Liver (tissue), 9 donors: Measurements from ENCODE around the gene BATF. TPM values are rescaled to one million over a fixed set of nuclear protein-coding genes. Genes with fewer than 3 reads are reported as not detected.

Source experiments
- DNase-seq: peaks from one replicate; pipeline ENCODE4 v3.0.0-alpha.2; 2017; ENCODE audit warnings: low spot score
- H3K27ac ChIP-seq, 2 donors: one replicate each; pipeline ENCODE4 v1.7.0; 2013; ENCODE audit warnings: inconsistent platforms in 2 of 2, low read length in 2 of 2, control low read depth in 1 of 2, low read depth in 1 of 2, mild to moderate bottlenecking in 1 of 2
- H3K27me3 ChIP-seq, 4 donors: one replicate each; pipeline versions ENCODE4 v1.6.1 to v1.7.0; 2013; ENCODE audit warnings: low read length in 3 of 4, inconsistent platforms in 1 of 4, mild to moderate bottlenecking in 1 of 4, moderate library complexity in 1 of 4; ENCODE audit not compliant: control insufficient read depth in 4 of 4, insufficient read depth in 4 of 4
- H3K36me3 ChIP-seq, 4 donors: one replicate each; pipeline versions ENCODE4 v1.6.1 to v1.7.0; 2013; ENCODE audit warnings: low read length in 3 of 4, mild to moderate bottlenecking in 3 of 4, low read depth in 1 of 4, moderate library complexity in 1 of 4; ENCODE audit not compliant: control insufficient read depth in 4 of 4, insufficient read depth in 3 of 4
- H3K4me1 ChIP-seq, 4 donors: one replicate each; pipeline versions ENCODE4 v1.6.1 to v1.7.0; 2013; ENCODE audit warnings: low read length in 3 of 4, mild to moderate bottlenecking in 3 of 4, moderate library complexity in 1 of 4; ENCODE audit not compliant: control insufficient read depth in 4 of 4, insufficient read depth in 4 of 4
- H3K4me3 ChIP-seq, 3 donors: one replicate each; pipeline versions ENCODE4 v1.6.1 to v1.7.0; 2013; ENCODE audit warnings: low read length in 3 of 3, control low read depth in 1 of 3, low read depth in 1 of 3, mild to moderate bottlenecking in 1 of 3
- H3K9ac ChIP-seq, 2 donors: one replicate each; pipeline ENCODE4 v1.7.0; 2013; ENCODE audit warnings: low read length in 2 of 2, mild to moderate bottlenecking in 2 of 2, moderate library complexity in 2 of 2, control low read depth in 1 of 2, low read depth in 1 of 2
- H3K9me3 ChIP-seq, 4 donors: one replicate each; pipeline versions ENCODE4 v1.6.1 to v1.7.0; 2013; ENCODE audit warnings: low read length in 3 of 4; ENCODE audit not compliant: control insufficient read depth in 4 of 4
- ATF3 ChIP-seq: IDR thresholded peaks from 2 replicates; pipeline ENCODE4 v1.6.1; 2016; ENCODE audit warnings: antibody characterized with exemption
- CTCF ChIP-seq: fragments of 150-350 bp; IDR thresholded peaks from 2 replicates; pipeline ENCODE4 v1.5.1; 2017; ENCODE audit warnings: improper control_type of control experiment, low read depth, low read length; ENCODE audit not compliant: missing input control
- EGR1 ChIP-seq, 2 donors: IDR thresholded peaks; 2 replicates each; pipeline ENCODE4 v1.6.1; 2016 to 2018; ENCODE audit warnings: antibody characterized with exemption in 2 of 2, low read depth in 2 of 2
- FOXA1 ChIP-seq: IDR thresholded peaks from 2 replicates; pipeline ENCODE4 v1.6.1; 2016; ENCODE audit warnings: antibody characterized with exemption
- FOXA2 ChIP-seq: IDR thresholded peaks from 2 replicates; pipeline ENCODE4 v1.6.1; 2016; ENCODE audit warnings: antibody characterized with exemption
- GABPA ChIP-seq, 2 donors: IDR thresholded peaks in 1 of 2; conservative IDR thresholded peaks in 1 of 2; 2 replicates each; pipeline ENCODE4 v1.6.1; 2016; ENCODE audit warnings: antibody characterized with exemption in 2 of 2, mild to moderate bottlenecking in 1 of 2, moderate library complexity in 1 of 2
- HNF4A ChIP-seq, 2 donors: conservative IDR thresholded peaks; 2 replicates each; pipeline ENCODE4 v1.6.1; 2016; ENCODE audit warnings: antibody characterized with exemption in 2 of 2, mild to moderate bottlenecking in 2 of 2
- HNF4G ChIP-seq: IDR thresholded peaks from 2 replicates; pipeline ENCODE4 v1.6.1; 2016; ENCODE audit warnings: antibody characterized with exemption
- JUND ChIP-seq, 2 donors: IDR thresholded peaks; 2 replicates each; pipeline ENCODE4 v1.6.1; 2016; ENCODE audit warnings: antibody characterized with exemption in 2 of 2
- NR2F2 ChIP-seq: IDR thresholded peaks from 2 replicates; pipeline ENCODE4 v1.6.1; 2016; ENCODE audit warnings: antibody characterized with exemption
- RAD21 ChIP-seq, 2 donors: IDR thresholded peaks; 2 replicates each; pipeline ENCODE4 v1.6.1; 2016; ENCODE audit warnings: antibody characterized with exemption in 2 of 2, mild to moderate bottlenecking in 2 of 2
- REST ChIP-seq: IDR thresholded peaks from 2 replicates; pipeline ENCODE4 v1.6.1; 2016; ENCODE audit warnings: antibody characterized with exemption, mild to moderate bottlenecking
- RXRA ChIP-seq, 2 donors: IDR thresholded peaks; 2 replicates each; pipeline ENCODE4 v1.6.1; 2017 to 2018; ENCODE audit warnings: antibody characterized with exemption in 2 of 2, mild to moderate bottlenecking in 1 of 2
- SP1 ChIP-seq: IDR thresholded peaks from 2 replicates; pipeline ENCODE4 v1.6.1; 2018; ENCODE audit warnings: antibody characterized with exemption, mild to moderate bottlenecking
- TAF1 ChIP-seq: conservative IDR thresholded peaks from 2 replicates; pipeline ENCODE4 v1.6.1; 2016; ENCODE audit warnings: antibody characterized with exemption, mild to moderate bottlenecking
- YY1 ChIP-seq: IDR thresholded peaks from 2 replicates; pipeline ENCODE4 v1.6.1; 2016; ENCODE audit warnings: antibody characterized with exemption, mild to moderate bottlenecking
- ZBTB33 ChIP-seq: IDR thresholded peaks from 2 replicates; pipeline ENCODE4 v1.6.1; 2016; ENCODE audit warnings: antibody characterized with exemption
- WGBS: extraction: QIAGEN DNeasy Blood & Tissue Kit; methylation state at CpG from one replicate; pipeline ENCODE4 v1.1.7; 2013; 5-methylcytosine and 5-hydroxymethylcytosine counted together
- polyA plus RNA-seq, 2 donors: library from polyadenylated mRNA; stranded (reverse) in 1 of 2; unstranded in 1 of 2; fragments of 200-250 nt in 1 of 2; fragments of >200 nt in 1 of 2; fragmentation: Nextera tagmentation in 1 of 2; extraction: Ambion mirVana in 1 of 2; gene quantifications; one replicate each; pipeline versions ENCODE4 v1.2.1 to v1.2.3, GENCODE V29; 2013 to 2015
- total RNA-seq, 2 donors: library from RNA; depleted of rRNA; stranded (reverse); fragments of >200 nt; gene quantifications; one replicate each; pipeline ENCODE4 v1.2.3, GENCODE V29; 2014
- TF ChIP-seq, protein P1 (sequence below): IDR thresholded peaks from 2 replicates; pipeline ENCODE4 v1.6.1; 2016; ENCODE audit warnings: antibody characterized with exemption
- donor health status: healthy.
- donor health status: healthy.
- donor health status: healthy.
- donor health status: healthy.
- donor health status: healthy.

The BATF gene
- total and polyA plus RNA-seq, 4 donors, result 0.77 to 2.1 (median 1.0) TPM

GRCh38 chr14:75562089-75562488 lies 39.8 kb downstream of the BATF start:
- DNase-seq, result no peak
- H3K9me3 ChIP-seq, result peaks cover 0 to 3% (median under 1%) of the 10 kb centered on the region in 4 donors
- peaks cover 0 to 6% (median 3%) of the 10 kb centered on the region in 4 donors for H3K4me1 ChIP-seq
- no peak overlapping the region for H3K4me3 ChIP-seq
- WGBS, result 65% methylated on average over 7 of the region's 7 CpGs
- no peak overlapping the region for H3K27ac ChIP-seq
- no peaks in the 10 kb centered on the region for H3K27me3 ChIP-seq
- H3K36me3 ChIP-seq, result no peaks in the 10 kb centered on the region
- no peak overlapping the region for H3K9ac ChIP-seq
- TF ChIP-seq ZBTB33 (no peak), FOXA1 (no peak), RAD21 (IDR thresholded peaks at IDR 0.05) (no peak), HNF4G (no peak), GABPA (IDR thresholded peaks at IDR 0.05 in 1 of 2, conservative IDR thresholded peaks at IDR 0.05 in 1 of 2) (no peak), RXRA (IDR thresholded peaks at IDR 0.05) (no peak), NR2F2 (no peak), HNF4A (conservative IDR thresholded peaks at IDR 0.05) (no peak), CTCF (no peak), YY1 (no peak), EGR1 (IDR thresholded peaks at IDR 0.05; ENCODE audit: low read depth in 2 of 2) (no peak), JUND (IDR thresholded peaks at IDR 0.05) (no peak), SP1 (no peak), TAF1 (no peak), ATF3 (no peak), REST (no peak), FOXA2 (no peak)
- TF ChIP-seq, protein P1, sequence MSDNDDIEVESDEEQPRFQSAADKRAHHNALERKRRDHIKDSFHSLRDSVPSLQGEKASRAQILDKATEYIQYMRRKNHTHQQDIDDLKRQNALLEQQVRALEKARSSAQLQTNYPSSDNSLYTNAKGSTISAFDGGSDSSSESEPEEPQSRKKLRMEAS, result no peak
